ENCODE data around the gene CDH23. TPM values are rescaled to one million over a fixed set of nuclear protein-coding genes. Genes with fewer than 3 reads are reported as not detected.

CDH23 gene
- total RNA-seq, 1 experiment from 2014 or later: not detected

- Histone ChIP-seq H3K4me3 (ENCODE audit: low read length) (no peak overlapping the region), H4K20me1 (ENCODE audit: low read length) (no peaks in the 10 kb centered on the region), H3K9ac (ENCODE audit: low read length) (no peak overlapping the region), H3K4me1 (ENCODE audit: insufficient read depth, low read length) (no peaks in the 10 kb centered on the region), H3K36me3 (ENCODE audit: low read depth, low read length) (no peaks in the 10 kb centered on the region), H3K9me3 (ENCODE audit: low read length) (no peaks in the 10 kb centered on the region), H2AFZ (ENCODE audit: low read length) (no peak overlapping the region), H3K27me3 (ENCODE audit: low read length) (no peaks in the 10 kb centered on the region), H3K79me2 (ENCODE audit: low read length) (no peaks in the 10 kb centered on the region), H3F3A (ENCODE audit: low read length, unreplicated experiment) (no peaks in the 10 kb centered on the region), H3K9me2 (replicated peaks; ENCODE audit: low read length) (no peaks in the 10 kb centered on the region), H3K27ac (ENCODE audit: low read length) (no peak overlapping the region), H3K4me2 (ENCODE audit: low read length) (no peak overlapping the region)
- TF ChIP-seq EZH2 (IDR thresholded peaks at IDR 0.05; ENCODE audit: low read length, unreplicated experiment) (no peak), CTCF (conservative IDR thresholded peaks at IDR 0.05; ENCODE audit: low read depth, low read length) (no peak), EZH2phosphoT487 (IDR thresholded peaks at IDR 0.05; ENCODE audit: borderline replicate concordance, low read length) (no peak)
- no TSS peak for BruUV-seq (replicated peaks)
- intact Hi-C loops (cut with micrococcal nuclease): no loop called here
- DNase-seq (no peak), ATAC-seq (no peak)
- POLR2A ChIA-PET (ENCODE audit: unreplicated experiment): no interaction called here
- CTCF ChIA-PET: no interaction called here
Observed at GRCh38 chr10:71427246-71427645, 30.5 kb downstream of the CDH23 start.

GRCh38 chr10:71429304-71429703 is 32.6 kb downstream of the CDH23 start:
- Histone ChIP-seq H2AFZ (ENCODE audit: low read length) (no peak overlapping the region), H3K36me3 (ENCODE audit: low read depth, low read length) (no peaks in the 10 kb centered on the region), H3F3A (ENCODE audit: low read length, unreplicated experiment) (no peaks in the 10 kb centered on the region), H3K9ac (ENCODE audit: low read length) (no peak overlapping the region), H4K20me1 (ENCODE audit: low read length) (no peaks in the 10 kb centered on the region), H3K9me2 (replicated peaks; ENCODE audit: low read length) (no peaks in the 10 kb centered on the region), H3K27ac (ENCODE audit: low read length) (no peak overlapping the region), H3K4me2 (ENCODE audit: low read length) (no peak overlapping the region), H3K9me3 (ENCODE audit: low read length) (no peaks in the 10 kb centered on the region), H3K4me1 (ENCODE audit: insufficient read depth, low read length) (no peaks in the 10 kb centered on the region), H3K27me3 (ENCODE audit: low read length) (no peaks in the 10 kb centered on the region), H3K4me3 (ENCODE audit: low read length) (no peak overlapping the region), H3K79me2 (ENCODE audit: low read length) (no peaks in the 10 kb centered on the region)
- intact Hi-C loops (cut with micrococcal nuclease): no loop called here
- ATAC-seq (no peak), DNase-seq (no peak)
- CTCF ChIA-PET: no interaction called here
- POLR2A ChIA-PET (ENCODE audit: unreplicated experiment): no interaction called here
- BruUV-seq (replicated peaks): no TSS peak
- no peak for TF ChIP-seq EZH2phosphoT487 (IDR thresholded peaks at IDR 0.05; ENCODE audit: borderline replicate concordance, low read length)
- no peak for TF ChIP-seq CTCF (conservative IDR thresholded peaks at IDR 0.05; ENCODE audit: low read depth, low read length)
- no peak for TF ChIP-seq EZH2 (IDR thresholded peaks at IDR 0.05; ENCODE audit: low read length, unreplicated experiment)

- no peak for ATAC-seq
- CTCF ChIA-PET: no interaction called here
Observed at GRCh38 chr10:71429929-71430328, 33.2 kb downstream of the CDH23 start.

More at GRCh38 chr10:71429929-71430328, 33.2 kb downstream of the CDH23 start:
- Histone ChIP-seq H2AFZ (ENCODE audit: low read length) (no peak overlapping the region), H3K9ac (ENCODE audit: low read length) (no peak overlapping the region), H3K36me3 (ENCODE audit: low read depth, low read length) (no peaks in the 10 kb centered on the region), H4K20me1 (ENCODE audit: low read length) (no peaks in the 10 kb centered on the region), H3K4me1 (ENCODE audit: insufficient read depth, low read length) (no peaks in the 10 kb centered on the region), H3K4me2 (ENCODE audit: low read length) (no peak overlapping the region), H3K27me3 (ENCODE audit: low read length) (no peaks in the 10 kb centered on the region), H3K27ac (ENCODE audit: low read length) (no peak overlapping the region), H3K4me3 (ENCODE audit: low read length) (no peak overlapping the region), H3K9me3 (ENCODE audit: low read length) (no peaks in the 10 kb centered on the region), H3K9me2 (replicated peaks; ENCODE audit: low read length) (no peaks in the 10 kb centered on the region), H3K79me2 (ENCODE audit: low read length) (no peaks in the 10 kb centered on the region), H3F3A (ENCODE audit: low read length, unreplicated experiment) (no peaks in the 10 kb centered on the region)
- TF ChIP-seq EZH2phosphoT487 (IDR thresholded peaks at IDR 0.05; ENCODE audit: borderline replicate concordance, low read length): no peak
- TF ChIP-seq EZH2 (IDR thresholded peaks at IDR 0.05; ENCODE audit: low read length, unreplicated experiment): no peak
- no TSS peak for BruUV-seq (replicated peaks)
- no peak for DNase-seq
- POLR2A ChIA-PET (ENCODE audit: unreplicated experiment): no interaction called here
- intact Hi-C loops (cut with micrococcal nuclease): no loop called here
